Spinal cord (tissue), 10 donors: ENCODE data around the gene UNC13B. TPM values are rescaled to one million over a fixed set of nuclear protein-coding genes. Genes with fewer than 3 reads are reported as not detected.
A peak's percentile ranks its signal among the peaks of the same experiment; 100 is the strongest.
"Not testable (repeated sequence)": the region's sequence is repeated elsewhere in the genome, so short reads cannot be mapped to it uniquely, and the experiment has no call there.

Experiments used
- DNase-seq, 6 donors: peaks; one replicate each; pipeline versions ENCODE4 v3.0.0 to v3.0.0-alpha.2; 2013 to 2015; ENCODE audit warnings: low spot score in 6 of 6, low read depth in 4 of 6
- H3K27ac ChIP-seq: one replicate; pipeline ENCODE4 v1.5.1; 2013; ENCODE audit warnings: low read depth, low read length, control low read depth
- H3K27me3 ChIP-seq: one replicate; pipeline ENCODE4 v1.6.1; 2013; ENCODE audit warnings: low read length; ENCODE audit not compliant: control insufficient read depth, insufficient read depth
- H3K36me3 ChIP-seq: one replicate; pipeline ENCODE4 v1.6.1; 2013; ENCODE audit warnings: low read length; ENCODE audit not compliant: control insufficient read depth, insufficient read depth
- H3K4me1 ChIP-seq: one replicate; pipeline ENCODE4 v1.6.1; 2013; ENCODE audit warnings: low read length; ENCODE audit not compliant: control insufficient read depth, insufficient read depth
- H3K4me3 ChIP-seq: one replicate; pipeline ENCODE4 v1.5.1; 2013; ENCODE audit warnings: low read depth, low read length, control low read depth
- H3K9me3 ChIP-seq: one replicate; pipeline ENCODE4 v1.6.1; 2013; ENCODE audit warnings: low read length; ENCODE audit not compliant: control insufficient read depth, insufficient read depth
- WGBS: methylation state at CpG from one replicate; pipeline ENCODE4 v1.1.5; 2013; ENCODE audit warnings: missing lambda C conversion rate; ENCODE audit not compliant: insufficient coverage; 5-methylcytosine and 5-hydroxymethylcytosine counted together
- polyA plus RNA-seq, 2 donors: library from polyadenylated mRNA; unstranded; fragments of 120-200 nt; gene quantifications; one replicate each; pipeline ENCODE4 v1.2.1, GENCODE V29; 2013; ENCODE audit not compliant: insufficient read length in 2 of 2
- total RNA-seq, 2 donors: library from RNA; depleted of rRNA in 1 of 2; stranded (reverse); fragments of 120-200 nt in 1 of 2; fragments of >200 nt in 1 of 2; gene quantifications; one replicate each; pipeline versions ENCODE4 v1.2.3 to v1.2.4, GENCODE V29; 2013 to 2014
- donor health status: healthy.

UNC13B gene
- total and polyA plus RNA-seq, 4 donors = 20.2 to 37.9 (median 24.9) TPM

DNA sequence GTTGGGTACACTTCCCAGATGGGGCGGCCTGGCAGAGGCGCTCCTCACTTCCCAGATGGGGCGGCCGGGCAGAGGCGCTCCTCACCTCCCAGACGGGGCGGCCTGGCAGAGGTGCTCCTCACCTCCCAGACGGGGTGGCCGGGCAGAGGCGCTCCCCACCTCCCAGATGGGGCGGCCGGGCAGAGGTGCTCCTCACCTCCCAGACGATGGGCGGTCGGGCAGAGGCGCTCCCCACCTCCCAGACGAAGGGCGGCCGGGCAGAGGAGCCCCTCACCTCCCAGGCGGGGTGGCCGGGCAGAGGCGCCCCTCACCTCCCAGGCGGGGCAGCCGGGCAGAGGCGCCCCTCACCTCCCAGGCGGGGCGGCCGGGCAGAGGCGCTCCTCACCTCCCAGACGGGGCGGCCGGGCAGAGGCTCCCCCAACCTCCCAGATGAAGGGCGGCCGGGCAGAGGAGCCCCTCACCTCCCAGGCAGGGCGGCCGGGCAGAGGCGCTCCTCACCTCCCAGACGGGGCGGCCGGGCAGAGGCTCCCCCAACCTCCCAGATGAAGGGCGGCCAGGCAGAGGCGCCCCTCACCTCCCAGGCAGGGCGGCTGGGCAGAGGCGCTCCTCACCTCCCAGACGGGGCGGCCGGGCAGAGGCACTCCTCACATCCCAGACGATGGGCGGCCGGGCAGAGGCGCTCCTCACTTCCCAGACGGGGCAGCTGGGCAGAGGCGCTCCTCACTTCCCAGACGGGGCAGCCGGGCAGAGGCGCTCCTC, 21.4 kb downstream of the UNC13B start:
- not testable (repeated sequence) for H3K27ac ChIP-seq, H3K4me3 ChIP-seq, DNase-seq, H3K27me3 ChIP-seq, H3K4me1 ChIP-seq, H3K9me3 ChIP-seq, H3K36me3 ChIP-seq
- WGBS = 99% methylated on average over 26 of the region's 56 CpGs

DNA sequence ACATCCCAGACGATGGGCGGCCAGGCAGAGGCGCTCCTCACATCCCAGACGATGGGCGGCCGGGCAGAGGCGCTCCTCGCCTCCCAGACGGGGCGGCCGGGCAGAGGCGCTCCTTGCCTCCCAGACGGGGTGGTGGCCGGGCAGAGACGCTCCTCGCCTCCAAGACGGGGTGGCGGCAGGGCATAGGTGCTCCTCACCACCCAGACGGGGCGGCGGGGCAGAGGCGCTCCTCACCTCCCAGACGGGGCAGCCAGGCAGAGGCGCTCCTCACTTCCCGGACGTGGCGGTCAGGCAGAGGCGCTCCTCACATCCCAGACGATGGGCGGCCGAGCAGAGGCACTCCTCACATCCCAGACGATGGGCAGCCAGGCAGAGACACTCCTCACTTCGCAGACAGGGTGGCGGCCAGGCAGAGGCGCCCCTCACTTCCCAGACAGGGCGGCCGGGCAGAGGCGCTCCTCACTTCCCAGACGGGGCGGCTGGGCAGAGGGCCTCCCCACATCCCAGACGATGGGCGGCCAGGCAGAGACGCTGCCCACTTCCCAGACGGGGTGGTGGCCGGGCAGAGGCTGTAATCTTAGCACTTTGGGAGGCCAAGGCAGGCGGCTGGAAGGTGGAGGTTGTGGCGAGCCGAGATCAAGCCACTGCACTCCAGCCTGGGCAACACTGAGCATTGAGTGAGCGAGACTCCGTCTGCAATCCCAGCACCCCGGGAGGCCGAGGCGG, 22.1 kb downstream of the UNC13B start:
- not testable (repeated sequence) for H3K36me3 ChIP-seq, H3K27me3 ChIP-seq, DNase-seq, H3K9me3 ChIP-seq, H3K4me3 ChIP-seq, H3K4me1 ChIP-seq, H3K27ac ChIP-seq
- WGBS = 98% methylated on average over 53 of the region's 53 CpGs

DNA sequence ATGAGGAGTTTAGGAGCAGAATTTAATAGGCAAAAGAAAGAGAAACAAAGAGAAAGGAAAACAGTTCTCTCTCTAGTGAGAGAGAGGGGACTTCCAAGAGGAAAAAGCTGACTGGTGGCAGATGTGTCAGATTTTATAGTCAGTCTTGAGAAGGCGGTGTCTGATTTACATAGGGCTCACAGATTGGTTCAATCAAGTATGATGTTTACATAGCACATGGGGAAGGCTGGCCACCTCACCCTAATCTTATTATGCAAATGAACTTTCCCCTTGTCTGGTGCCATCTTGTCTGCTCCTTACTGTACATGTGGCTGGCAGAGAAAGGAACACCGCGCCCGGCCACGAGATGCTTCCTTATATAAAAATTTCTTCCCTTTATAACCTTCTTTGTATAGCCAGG, 24.7 kb downstream of the UNC13B start:
- Histone ChIP-seq H3K4me1 (no peaks in the 10 kb centered on the region), H3K27ac (no peak overlapping the region), H3K36me3 (peaks cover 3% of the 10 kb centered on the region), H3K9me3 (peaks cover 2% of the 10 kb centered on the region), H3K27me3 (no peaks in the 10 kb centered on the region), H3K4me3 (no peak overlapping the region)
- no CpG with 5 or more reads among the region's 5 CpGs for WGBS
- DNase-seq = no peak

DNA sequence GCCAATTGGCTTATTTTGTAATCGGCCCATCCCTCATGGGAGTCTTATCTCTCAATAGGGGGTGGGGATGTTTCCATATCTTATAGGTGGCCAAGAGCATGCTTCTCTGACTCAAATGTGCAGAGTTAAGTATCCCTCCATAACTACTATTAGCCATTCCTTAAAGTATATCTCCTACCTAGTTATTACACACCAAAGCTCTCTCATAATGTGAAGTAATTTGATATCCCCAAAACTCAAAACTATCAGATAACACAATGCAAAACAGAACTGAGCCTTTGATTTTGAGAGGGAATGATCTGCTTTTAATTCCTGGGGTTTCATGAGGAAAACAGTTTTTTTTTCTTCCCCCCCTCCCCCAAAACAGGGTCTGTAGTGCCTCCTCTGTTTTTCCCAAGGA, 28.4 kb downstream of the UNC13B start:
- peaks cover 14% of the 10 kb centered on the region for H3K9me3 ChIP-seq
- no peak overlapping the region for H3K27ac ChIP-seq
- no peaks in the 10 kb centered on the region for H3K36me3 ChIP-seq
- no peaks in the 10 kb centered on the region for H3K4me1 ChIP-seq
- H3K4me3 ChIP-seq = no peak overlapping the region
- H3K27me3 ChIP-seq = no peaks in the 10 kb centered on the region
- no CpG with 5 or more reads among the region's 1 CpG for WGBS
- no peak for DNase-seq

GRCh38 chr9:35191105-35191504, 29.3 kb downstream of the UNC13B start:
- H3K4me1 ChIP-seq = no peaks in the 10 kb centered on the region
- no peaks in the 10 kb centered on the region for H3K27me3 ChIP-seq
- DNase-seq = no peak
- H3K27ac ChIP-seq = no peak overlapping the region
- WGBS = no CpG with 5 or more reads among the region's 2 CpGs
- H3K36me3 ChIP-seq = no peaks in the 10 kb centered on the region
- H3K9me3 ChIP-seq = peaks cover 14% of the 10 kb centered on the region
- no peak overlapping the region for H3K4me3 ChIP-seq

DNA sequence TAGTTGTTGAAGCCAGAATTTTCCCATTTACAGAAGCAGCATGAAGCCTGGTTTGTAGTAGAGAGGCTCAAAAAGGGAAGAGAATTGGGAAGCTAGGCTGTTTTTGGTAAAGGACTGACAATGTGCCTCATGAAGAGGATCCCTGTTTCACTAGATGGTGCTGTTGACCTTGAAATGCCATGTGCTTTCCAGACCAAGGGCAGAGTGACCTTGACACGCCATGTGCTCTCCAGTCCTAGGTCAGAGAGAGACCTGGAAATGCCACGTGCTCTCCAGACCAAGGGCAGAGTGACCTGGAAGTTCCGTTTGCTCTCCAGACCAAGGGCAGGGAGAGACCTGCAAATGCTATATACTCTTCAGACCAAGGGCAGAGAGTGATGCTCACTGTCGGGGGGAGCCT, 32.0 kb downstream of the UNC13B start:
- H3K4me1 ChIP-seq = no peaks in the 10 kb centered on the region
- no peak overlapping the region for H3K4me3 ChIP-seq
- H3K27ac ChIP-seq = no peak overlapping the region
- no peaks in the 10 kb centered on the region for H3K27me3 ChIP-seq
- WGBS = 95% methylated on average over 3 of the region's 4 CpGs
- no peaks in the 10 kb centered on the region for H3K36me3 ChIP-seq
- peaks cover 14% of the 10 kb centered on the region for H3K9me3 ChIP-seq
- DNase-seq = no peak

- DNase-seq = no peak
- H3K4me1 ChIP-seq = no peaks in the 10 kb centered on the region
- no CpG with 5 or more reads among the region's 1 CpG for WGBS
- H3K4me3 ChIP-seq = no peak overlapping the region
- H3K9me3 ChIP-seq = peaks cover 14% of the 10 kb centered on the region
- no peaks in the 10 kb centered on the region for H3K27me3 ChIP-seq
- no peaks in the 10 kb centered on the region for H3K36me3 ChIP-seq
- H3K27ac ChIP-seq = no peak overlapping the region
Observed at GRCh38 chr9:35195683-35196082, 33.9 kb downstream of the UNC13B start.

- H3K27me3 ChIP-seq = no peaks in the 10 kb centered on the region
- H3K27ac ChIP-seq = no peak overlapping the region
- WGBS = 100% methylated on average over 1 of the region's 4 CpGs
- no peaks in the 10 kb centered on the region for H3K4me1 ChIP-seq
- H3K9me3 ChIP-seq = no peaks in the 10 kb centered on the region
- H3K4me3 ChIP-seq = no peak overlapping the region
- H3K36me3 ChIP-seq = no peaks in the 10 kb centered on the region
- DNase-seq = no peak
Observed at GRCh38 chr9:35198191-35198590, 36.4 kb downstream of the UNC13B start.

GRCh38 chr9:35203528-35203927, 41.7 kb downstream of the UNC13B start:
- peaks cover 6% of the 10 kb centered on the region for H3K9me3 ChIP-seq

DNA sequence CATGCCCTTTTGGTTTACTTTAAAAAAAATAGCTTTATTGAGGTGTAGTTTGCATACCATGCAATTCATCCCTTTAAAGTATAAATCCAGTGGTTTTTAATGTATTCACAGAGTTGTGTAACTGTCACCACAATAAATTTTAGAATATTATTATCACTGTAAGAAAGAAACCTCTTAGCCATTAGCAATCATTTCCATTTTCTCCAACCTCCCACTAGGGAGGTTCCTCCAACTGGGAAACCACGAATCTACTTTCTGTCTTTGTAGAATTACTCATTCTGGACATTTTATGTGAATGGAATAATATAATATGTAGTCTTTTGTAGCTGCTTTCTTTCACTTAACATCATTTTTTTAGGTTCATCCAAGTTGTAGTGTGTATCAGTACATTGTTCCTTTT, 43.5 kb downstream of the UNC13B start:
- Histone ChIP-seq H3K9me3 (peaks cover 6% of the 10 kb centered on the region), H3K4me1 (no peaks in the 10 kb centered on the region), H3K4me3 (no peak overlapping the region), H3K27ac (no peak overlapping the region), H3K27me3 (no peaks in the 10 kb centered on the region), H3K36me3 (no peaks in the 10 kb centered on the region)
- DNase-seq = no peak
- WGBS = no CpG with 5 or more reads among the region's 1 CpG

More at GRCh38 chr9:35203528-35203927, 41.7 kb downstream of the UNC13B start:
- H3K4me3 ChIP-seq = no peak overlapping the region
- H3K27me3 ChIP-seq = no peaks in the 10 kb centered on the region
- no peak overlapping the region for H3K27ac ChIP-seq
- no peaks in the 10 kb centered on the region for H3K36me3 ChIP-seq
- WGBS = 100% methylated on average over 1 of the region's 2 CpGs
- DNase-seq = peak in 1 of 6 donors; percentile 1
- H3K4me1 ChIP-seq = no peaks in the 10 kb centered on the region
